PC-3 (cell line): ENCODE measurements around the gene ABLIM2. TPM values are rescaled to one million over a fixed set of nuclear protein-coding genes. Genes with fewer than 3 reads are reported as not detected.

Experiments used
- ATAC-seq: fragments of 200-7000 bp; cut with Tn5 transposase; 2 replicates; pipeline ENCODE4 v1.9.1; 2020; ENCODE audit warnings: mild to moderate bottlenecking, moderate library complexity
- BruUV-seq: library from RNA; stranded (reverse); fragments of 400-500 nt; replicated peaks from 2 replicates; lab custom pipeline; 2021; lab: Mats Ljungman, UMichigan
- CTCF ChIA-PET: fragments of 300-600 bp; sonication (Branson Sonifier 250); formaldehyde crosslinking; loops from one replicate; lab custom pipeline; 2022; ENCODE audit warnings: antibody characterized with exemption; lab: Charles Lee
- POLR2A ChIA-PET: fragments of 300-600 bp; sonication (Branson Sonifier 250); formaldehyde crosslinking; loops from one replicate; lab custom pipeline; 2022; ENCODE audit warnings: antibody characterized with exemption; ENCODE audit not compliant: unreplicated experiment; lab: Charles Lee
- DNase-seq: peaks from one replicate; pipeline ENCODE4 v3.0.0-alpha.2; 2015
- H2AFZ ChIP-seq: fragments of 300-600 bp; sonication (generic); 2 replicates; pipeline ENCODE4 v1.6.0; 2016; ENCODE audit warnings: antibody characterized with exemption, low read length
- H3F3A ChIP-seq: fragments of 300-600 bp; sonication (generic); one replicate; pipeline ENCODE4 v1.6.0; 2017; ENCODE audit warnings: antibody characterized with exemption, low read length, control low read depth, mild to moderate bottlenecking; ENCODE audit not compliant: unreplicated experiment
- H3K27ac ChIP-seq: fragments of 300-600 bp; sonication (generic); 2 replicates; pipeline ENCODE4 v1.5.1; 2016; ENCODE audit warnings: mild to moderate bottlenecking, low read length
- H3K27me3 ChIP-seq: fragments of 300-600 bp; sonication (generic); 2 replicates; pipeline ENCODE4 v1.6.1; 2016; ENCODE audit warnings: low read length, mixed read lengths
- H3K36me3 ChIP-seq: fragments of 300-600 bp; sonication (generic); 2 replicates; pipeline ENCODE4 v1.6.1; 2016; ENCODE audit warnings: low read depth, mixed run types, low read length, mixed read lengths
- H3K4me1 ChIP-seq: fragments of 300-600 bp; sonication (generic); 2 replicates; pipeline ENCODE4 v1.5.1; 2016; ENCODE audit warnings: low read length; ENCODE audit not compliant: insufficient read depth
- H3K4me2 ChIP-seq: fragments of 300-600 bp; sonication (generic); 2 replicates; pipeline ENCODE4 v1.6.0; 2016; ENCODE audit warnings: low read length
- H3K4me3 ChIP-seq: fragments of 300-600 bp; sonication (generic); 2 replicates; pipeline ENCODE4 v1.5.1; 2016; ENCODE audit warnings: mild to moderate bottlenecking, low read length, mixed read lengths
- H3K79me2 ChIP-seq: fragments of 300-600 bp; sonication (generic); 2 replicates; pipeline ENCODE4 v1.6.1; 2017; ENCODE audit warnings: low read length, mixed read lengths
- H3K9ac ChIP-seq: fragments of 300-600 bp; sonication (generic); 2 replicates; pipeline ENCODE4 v1.6.0; 2016; ENCODE audit warnings: mild to moderate bottlenecking, low read length
- H3K9me2 ChIP-seq: fragments of 300-600 bp; sonication (generic); replicated peaks from 2 replicates; pipeline ENCODE4 v1.6.1; 2016; ENCODE audit warnings: mixed run types, low read length, mixed read lengths
- H3K9me3 ChIP-seq: fragments of 300-600 bp; sonication (generic); 2 replicates; pipeline ENCODE4 v1.6.1; 2016; ENCODE audit warnings: low read length, mixed read lengths
- H4K20me1 ChIP-seq: fragments of 300-600 bp; sonication (generic); 2 replicates; pipeline ENCODE4 v1.6.1; 2016; ENCODE audit warnings: low read length, mixed read lengths
- CTCF ChIP-seq: fragments of 300-600 bp; sonication (generic); conservative IDR thresholded peaks from 2 replicates; pipeline ENCODE4 v1.5.1; 2017; ENCODE audit warnings: antibody characterized with exemption, low read depth, mild to moderate bottlenecking, low read length
- EZH2 ChIP-seq: fragments of 300-600 bp; sonication (generic); IDR thresholded peaks from one replicate; pipeline ENCODE4 v1.6.1; 2017; ENCODE audit warnings: antibody characterized with exemption, mild to moderate bottlenecking, low read length; ENCODE audit not compliant: unreplicated experiment
- EZH2phosphoT487 ChIP-seq: fragments of 300-600 bp; sonication (generic); IDR thresholded peaks from 2 replicates; pipeline ENCODE4 v1.6.1; 2018; ENCODE audit warnings: mild to moderate bottlenecking, antibody characterized with exemption, low read length, borderline replicate concordance
- intact Hi-C: fragments of 100-400 bp; cut with micrococcal nuclease; formaldehyde crosslinking; loops from 2 replicates; pipeline ENCODE4 v1.9.0; 2023
- total RNA-seq: library from RNA; depleted of rRNA; stranded (reverse); fragments of >200 nt; gene quantifications from 2 replicates; pipeline ENCODE4 v1.2.3, GENCODE V29; 2014

The ABLIM2 gene
- total RNA-seq, 1 experiment from 2014 or later, result 3.2 TPM

GRCh38 chr4:8023696-8024033 lies 134.9 kb downstream of the ABLIM2 start:
- H3K4me1 ChIP-seq, result 0 out of 2 replicates have a peak, but pooled peaks cover 6% of the 10 kb centered on the region
- H3K4me3 ChIP-seq, result no peak overlapping the region
- no peak overlapping the region for H3K9ac ChIP-seq
- no peak overlapping the region for H2AFZ ChIP-seq
- TF ChIP-seq EZH2 (no peak), EZH2phosphoT487 (no peak), CTCF (no peak)
- ATAC-seq, result peak; percentile 76
- no peaks in the 10 kb centered on the region for H3K9me2 ChIP-seq
- no peak overlapping the region for H3K27ac ChIP-seq
- no peaks in the 10 kb centered on the region for H3K9me3 ChIP-seq
- ChIA-PET POLR2A (no interaction called here), CTCF (no interaction called here)
- H3F3A ChIP-seq, result no peaks in the 10 kb centered on the region
- no TSS peak for BruUV-seq
- intact Hi-C loops, result no loop called here
- no peaks in the 10 kb centered on the region for H4K20me1 ChIP-seq
- H3K79me2 ChIP-seq, result no peaks in the 10 kb centered on the region
- H3K4me2 ChIP-seq, result no peak overlapping the region
- no peaks in the 10 kb centered on the region for H3K27me3 ChIP-seq
- H3K36me3 ChIP-seq, result no peaks in the 10 kb centered on the region
- no peak for DNase-seq

- DNase-seq (no peak), ATAC-seq (no peak)
- BruUV-seq, result no TSS peak
- POLR2A ChIA-PET, result no interaction called here
- no peak overlapping the region for H3K9ac ChIP-seq
- CTCF ChIA-PET, result no interaction called here
- no peak overlapping the region for H3K4me2 ChIP-seq
- no peaks in the 10 kb centered on the region for H3F3A ChIP-seq
- TF ChIP-seq EZH2phosphoT487, result no peak
- no peak for TF ChIP-seq CTCF
- TF ChIP-seq EZH2, result no peak
- H3K4me1 ChIP-seq, result 0 out of 2 replicates have a peak, but pooled peaks cover 6% of the 10 kb centered on the region
- H3K9me3 ChIP-seq, result no peaks in the 10 kb centered on the region
- H3K36me3 ChIP-seq, result no peaks in the 10 kb centered on the region
- no peak overlapping the region for H3K4me3 ChIP-seq
- H2AFZ ChIP-seq, result no peak overlapping the region
- no peaks in the 10 kb centered on the region for H3K27me3 ChIP-seq
- no peaks in the 10 kb centered on the region for H3K79me2 ChIP-seq
- H4K20me1 ChIP-seq, result no peaks in the 10 kb centered on the region
- intact Hi-C loops, result no loop called here
- no peak overlapping the region for H3K27ac ChIP-seq
- H3K9me2 ChIP-seq, result no peaks in the 10 kb centered on the region
These were observed 135.6 kb downstream of the ABLIM2 start for GRCh38 chr4:8022767-8023695.

- no TSS peak for BruUV-seq
These were observed 136.8 kb downstream of the ABLIM2 start for GRCh38 chr4:8021796-8022195.

More at GRCh38 chr4:8021796-8022195, 136.8 kb downstream of the ABLIM2 start:
- Histone ChIP-seq H3K9me3 (no peaks in the 10 kb centered on the region), H3K79me2 (no peaks in the 10 kb centered on the region), H3K27me3 (no peaks in the 10 kb centered on the region), H3K4me2 (no peak overlapping the region), H3K4me1 (0 out of 2 replicates have a peak, but pooled peaks cover 6% of the 10 kb centered on the region), H3K4me3 (no peak overlapping the region), H3K9ac (no peak overlapping the region), H3K36me3 (no peaks in the 10 kb centered on the region), H3K9me2 (no peaks in the 10 kb centered on the region), H4K20me1 (no peaks in the 10 kb centered on the region), H2AFZ (no peak overlapping the region), H3K27ac (no peak overlapping the region), H3F3A (no peaks in the 10 kb centered on the region)
- intact Hi-C loops, result no loop called here
- TF ChIP-seq EZH2phosphoT487, result no peak
- 0 out of 2 replicates have a peak, but pooled peaks have one; percentile 26 for TF ChIP-seq CTCF
- DNase-seq (peak; percentile 6), ATAC-seq (no peak)
- POLR2A ChIA-PET, result no interaction called here
- CTCF ChIA-PET, result no interaction called here
